Suppressor macrophage (primary cell): ENCODE measurements around the gene JPH3.

Experiments
- DNase-seq, 4 experiments: peaks; one replicate each; pipeline ENCODE4 v3.0.0-alpha.2; 2020 to 2022

The JPH3 gene

DNA sequence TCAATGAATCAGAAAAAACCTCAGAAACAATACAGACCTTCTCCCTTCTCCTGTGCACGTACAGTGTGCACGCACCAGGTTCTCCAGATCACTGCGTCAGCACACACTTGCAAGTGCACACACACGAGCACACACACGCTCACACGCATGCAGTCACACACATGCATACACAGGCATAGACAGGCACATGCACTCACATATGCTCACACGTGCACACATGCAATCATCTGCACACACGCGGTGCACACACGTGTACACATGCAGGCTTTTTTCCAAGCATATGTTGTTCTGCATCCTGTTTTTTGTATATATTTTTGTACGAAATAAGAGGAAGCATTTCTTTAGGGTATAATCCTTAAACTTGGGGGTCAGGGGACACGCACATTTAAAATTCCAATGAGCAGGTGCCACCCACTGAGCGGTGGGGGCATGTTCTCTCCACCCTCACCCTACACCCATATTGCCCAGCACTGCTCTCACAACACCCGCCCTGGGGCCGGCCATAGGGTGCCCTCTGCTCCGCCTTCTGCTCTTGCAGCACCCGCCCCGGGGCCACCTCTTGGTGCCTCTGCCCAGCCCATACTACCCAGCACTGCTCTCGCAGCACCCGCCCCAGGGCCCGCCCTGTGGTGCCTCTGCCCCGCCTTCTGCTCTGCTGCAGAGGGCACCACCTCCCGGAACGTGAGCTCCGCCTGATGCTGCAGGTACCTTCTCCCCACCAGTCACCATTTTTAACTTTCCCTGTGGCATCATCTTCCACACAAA lies 142.6 kb downstream of the JPH3 start:
- no peak for DNase-seq

- no peak for DNase-seq
These were observed 143.9 kb downstream of the JPH3 start for GRCh38 chr16:87746178-87746577.
